Osteocyte (in vitro differentiated cells): ENCODE results near the gene SUCLG2. TPM values are rescaled to one million over a fixed set of nuclear protein-coding genes. Genes with fewer than 3 reads are reported as not detected.

Experiments
- DNase-seq: peaks from one replicate; pipeline ENCODE4 v3.0.0; 2021; ENCODE audit warnings: mixed read lengths; ENCODE audit not compliant: unreplicated experiment; ENCODE audit errors: extremely low spot score
- H3K27ac Mint-ChIP-seq: one replicate; pipeline ENCODE4 v1.8.0; 2021; ENCODE audit warnings: mild to moderate bottlenecking, mixed read lengths; ENCODE audit not compliant: unreplicated experiment
- H3K27me3 Mint-ChIP-seq: one replicate; pipeline ENCODE4 v1.8.0; 2021; ENCODE audit warnings: mixed read lengths; ENCODE audit not compliant: unreplicated experiment
- H3K36me3 Mint-ChIP-seq: one replicate; pipeline ENCODE4 v1.8.0; 2021; ENCODE audit warnings: mixed read lengths; ENCODE audit not compliant: unreplicated experiment
- H3K4me1 Mint-ChIP-seq: one replicate; pipeline ENCODE4 v1.8.0; 2021; ENCODE audit warnings: mixed read lengths; ENCODE audit not compliant: unreplicated experiment
- H3K4me3 Mint-ChIP-seq: one replicate; pipeline ENCODE4 v1.8.0; 2021; ENCODE audit warnings: mild to moderate bottlenecking, moderate library complexity, mixed read lengths; ENCODE audit not compliant: unreplicated experiment
- H3K9me3 Mint-ChIP-seq: one replicate; pipeline ENCODE4 v1.8.0; 2021; ENCODE audit warnings: mixed read lengths; ENCODE audit not compliant: unreplicated experiment
- total RNA-seq: library from RNA; stranded (reverse); gene quantifications from 2 replicates; pipeline ENCODE4 v1.2.1, GENCODE V29; 2021
- TF ChIP-seq, protein P1 (sequence below): fragments of 200-600 bp; sonication (generic); IDR thresholded peaks from 2 replicates; pipeline ENCODE4 v1.5.0; 2021; ENCODE audit warnings: antibody characterized with exemption, mild to moderate bottlenecking, moderate library complexity

SUCLG2 gene
- total RNA-seq, 1 donor from 2014 or later = 32.1 TPM

DNA sequence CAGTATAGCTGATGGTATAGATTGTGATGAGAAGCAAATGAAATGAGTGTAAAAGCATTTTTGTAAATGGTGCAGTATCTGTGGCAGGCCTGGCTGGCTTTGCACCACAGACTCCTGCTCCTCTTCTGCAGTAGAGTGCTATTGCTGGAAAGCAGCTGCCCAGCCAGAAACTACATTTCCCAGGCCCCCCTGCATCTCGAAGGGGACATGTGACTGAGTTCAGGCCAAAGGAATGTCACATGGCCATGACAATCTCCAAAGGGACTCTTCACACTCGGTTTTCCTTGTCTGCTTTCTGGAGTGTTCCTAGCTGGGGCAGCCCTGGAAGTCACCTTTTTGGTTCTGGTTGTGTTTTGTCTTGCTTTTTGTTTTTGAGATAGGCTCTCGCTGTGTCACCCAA is 277.1 kb downstream of the SUCLG2 start:
- H3K36me3 Mint-ChIP-seq = peaks cover 12% of the 10 kb centered on the region
- TF ChIP-seq, protein P1, sequence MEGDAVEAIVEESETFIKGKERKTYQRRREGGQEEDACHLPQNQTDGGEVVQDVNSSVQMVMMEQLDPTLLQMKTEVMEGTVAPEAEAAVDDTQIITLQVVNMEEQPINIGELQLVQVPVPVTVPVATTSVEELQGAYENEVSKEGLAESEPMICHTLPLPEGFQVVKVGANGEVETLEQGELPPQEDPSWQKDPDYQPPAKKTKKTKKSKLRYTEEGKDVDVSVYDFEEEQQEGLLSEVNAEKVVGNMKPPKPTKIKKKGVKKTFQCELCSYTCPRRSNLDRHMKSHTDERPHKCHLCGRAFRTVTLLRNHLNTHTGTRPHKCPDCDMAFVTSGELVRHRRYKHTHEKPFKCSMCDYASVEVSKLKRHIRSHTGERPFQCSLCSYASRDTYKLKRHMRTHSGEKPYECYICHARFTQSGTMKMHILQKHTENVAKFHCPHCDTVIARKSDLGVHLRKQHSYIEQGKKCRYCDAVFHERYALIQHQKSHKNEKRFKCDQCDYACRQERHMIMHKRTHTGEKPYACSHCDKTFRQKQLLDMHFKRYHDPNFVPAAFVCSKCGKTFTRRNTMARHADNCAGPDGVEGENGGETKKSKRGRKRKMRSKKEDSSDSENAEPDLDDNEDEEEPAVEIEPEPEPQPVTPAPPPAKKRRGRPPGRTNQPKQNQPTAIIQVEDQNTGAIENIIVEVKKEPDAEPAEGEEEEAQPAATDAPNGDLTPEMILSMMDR = no peak
- no peaks in the 10 kb centered on the region for H3K27me3 Mint-ChIP-seq
- no peak overlapping the region for H3K4me3 Mint-ChIP-seq
- H3K4me1 Mint-ChIP-seq = peaks cover 4% of the 10 kb centered on the region
- H3K9me3 Mint-ChIP-seq = no peaks in the 10 kb centered on the region
- no peak for DNase-seq
- H3K27ac Mint-ChIP-seq = no peak overlapping the region

DNA sequence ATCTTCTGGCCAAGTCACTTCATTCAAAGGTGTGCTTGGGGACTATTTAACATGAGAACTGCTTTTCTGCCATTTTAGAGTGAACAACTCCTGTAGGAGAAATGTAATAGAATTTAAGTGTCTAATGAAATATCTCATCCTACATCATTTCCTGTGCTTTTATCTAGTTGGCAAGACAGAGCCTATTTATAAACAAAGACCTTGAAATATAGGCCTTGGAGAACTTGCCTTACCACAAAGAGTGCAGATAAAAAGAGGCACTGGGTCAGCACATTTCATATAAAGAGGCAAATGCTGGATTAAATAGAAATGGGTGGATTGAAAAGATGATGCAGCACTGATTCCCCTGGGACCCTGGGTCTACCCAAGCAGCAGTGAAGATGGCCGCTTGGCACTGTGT is 278.0 kb downstream of the SUCLG2 start:
- TF ChIP-seq, protein P1 = no peak
- Mint-ChIP-seq H3K4me1 (no peaks in the 10 kb centered on the region), H3K27me3 (no peaks in the 10 kb centered on the region), H3K9me3 (no peaks in the 10 kb centered on the region), H3K4me3 (no peak overlapping the region), H3K27ac (no peak overlapping the region), H3K36me3 (peaks cover 12% of the 10 kb centered on the region)
- no peak for DNase-seq

DNA sequence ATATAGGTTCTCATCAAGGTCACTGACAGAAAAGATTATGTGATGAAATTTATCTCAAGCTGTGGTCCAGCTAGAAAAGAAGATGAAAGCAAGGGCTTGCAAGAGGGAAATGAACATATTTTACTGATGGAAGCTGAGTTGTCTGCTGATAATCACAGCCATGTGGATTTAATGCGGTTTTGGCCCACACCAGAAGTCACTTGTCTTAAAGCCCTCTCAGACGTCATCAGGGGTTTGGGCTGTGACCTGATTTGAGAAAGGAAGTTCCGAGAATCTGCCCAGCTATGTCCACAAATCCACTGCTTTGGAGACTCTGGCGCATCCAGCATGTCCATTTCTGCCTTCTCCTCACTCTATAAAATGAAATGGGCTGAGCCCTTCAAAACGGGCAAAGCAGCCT is 278.4 kb downstream of the SUCLG2 start:
- Mint-ChIP-seq H3K36me3 (peaks cover 12% of the 10 kb centered on the region), H3K4me3 (no peak overlapping the region), H3K27ac (no peak overlapping the region), H3K4me1 (no peaks in the 10 kb centered on the region), H3K9me3 (no peaks in the 10 kb centered on the region), H3K27me3 (no peaks in the 10 kb centered on the region)
- TF ChIP-seq, protein P1 = no peak
- DNase-seq = no peak

DNA sequence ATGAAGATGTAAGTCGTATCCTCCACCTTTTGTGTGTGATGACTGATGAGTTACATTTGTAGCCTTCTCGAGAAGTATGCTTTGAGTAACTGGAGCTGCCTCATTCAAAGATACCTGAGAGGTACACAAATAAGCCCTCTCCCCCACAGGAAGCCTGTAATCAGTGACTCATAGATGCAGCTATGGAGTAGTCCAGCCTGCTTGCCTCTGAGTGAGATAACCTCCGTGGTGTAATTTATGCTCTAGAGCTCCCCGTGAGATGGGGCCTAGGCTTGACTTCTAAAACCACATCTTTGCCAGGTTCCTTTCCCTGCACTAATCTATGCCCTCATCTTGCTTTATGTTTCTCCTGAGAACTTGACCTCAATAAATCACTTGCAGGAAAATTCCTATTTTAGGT is 291.7 kb downstream of the SUCLG2 start:
- peaks cover 3% of the 10 kb centered on the region for H3K27me3 Mint-ChIP-seq
- H3K4me1 Mint-ChIP-seq = no peaks in the 10 kb centered on the region
- no peaks in the 10 kb centered on the region for H3K36me3 Mint-ChIP-seq
- TF ChIP-seq, protein P1 = no peak
- no peak overlapping the region for H3K4me3 Mint-ChIP-seq
- no peak for DNase-seq
- H3K27ac Mint-ChIP-seq = no peak overlapping the region
- H3K9me3 Mint-ChIP-seq = no peaks in the 10 kb centered on the region

DNA sequence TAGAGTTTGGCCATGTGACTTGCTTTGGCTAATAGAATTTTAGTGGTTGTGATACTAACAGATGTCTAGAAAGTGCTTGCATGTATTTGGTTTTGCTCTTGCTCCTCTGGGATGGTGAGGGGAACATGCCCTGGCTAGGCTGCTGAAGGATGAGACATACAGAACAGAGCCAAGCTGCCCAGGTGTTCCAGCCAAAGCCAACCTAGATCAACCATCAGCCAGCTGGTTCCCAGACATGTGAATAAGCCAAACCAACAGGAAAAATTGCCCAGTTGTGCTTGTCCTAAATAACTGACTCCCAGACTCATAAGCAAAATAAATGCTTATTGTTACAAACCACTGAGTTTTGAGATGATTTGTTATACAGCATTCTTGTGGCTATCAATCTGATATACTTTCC is 292.6 kb downstream of the SUCLG2 start:
- DNase-seq = no peak
- no peak overlapping the region for H3K27ac Mint-ChIP-seq
- no peaks in the 10 kb centered on the region for H3K9me3 Mint-ChIP-seq
- H3K4me3 Mint-ChIP-seq = no peak overlapping the region
- TF ChIP-seq, protein P1 = no peak
- H3K36me3 Mint-ChIP-seq = no peaks in the 10 kb centered on the region
- H3K4me1 Mint-ChIP-seq = no peaks in the 10 kb centered on the region
- H3K27me3 Mint-ChIP-seq = peaks cover 3% of the 10 kb centered on the region
